HepG2 (cell line): Measurements from ENCODE around the gene ATP10A. TPM values are rescaled to one million over a fixed set of nuclear protein-coding genes. Genes with fewer than 3 reads are reported as not detected.

Experiments used
- ATAC-seq: fragments of 200-7000 bp; cut with Tn5 transposase; 3 replicates; pipeline ENCODE4 v1.9.1; 2020; ENCODE audit warnings: mild to moderate bottlenecking, moderate library complexity
- BruUV-seq: library from RNA; stranded (reverse); fragments of 400-500 nt; replicated peaks from 2 replicates; lab custom pipeline; 2021; lab: Mats Ljungman, UMichigan
- CTCF ChIA-PET: fragments of 300-600 bp; formaldehyde crosslinking; extraction: SDS; loops from one replicate; lab custom pipeline; 2021; ENCODE audit warnings: low total read pairs, inconsistent platforms, low intra/inter-chr PET ratio; lab: Yijun Ruan, JAX
- POLR2A ChIA-PET: fragments of 350-600 bp; sonication (Branson Sonifier 250); formaldehyde crosslinking; loops from one replicate; lab custom pipeline; 2020; ENCODE audit warnings: antibody characterized with exemption, inconsistent platforms; lab: Yijun Ruan, JAX
- DNase-seq: peaks from one replicate; pipeline ENCODE4 v3.0.0-alpha.2; 2015; ENCODE audit warnings: low spot score
- FAIRE-seq: peaks from 3 replicates; lab custom pipeline; 2011; peaks lifted over from hg19 to GRCh38; lab: Jason Lieb, UNC
- H2AFZ ChIP-seq: one replicate; pipeline ENCODE4 v1.6.1; 2011; ENCODE audit warnings: low read length, inconsistent platforms
- H3K27ac ChIP-seq: fragments of 300-600 bp; 3 replicates; pipeline ENCODE4 v1.8.0; 2011; ENCODE audit warnings: mixed run types, mild to moderate bottlenecking, mixed read lengths, low read length, inconsistent platforms; ENCODE audit not compliant: insufficient read depth; ENCODE audit errors: extremely low read length
- H3K27me3 ChIP-seq, 2 experiments: fragments of 200-600 bp in 1 of 2; 2 replicates in 1 of 2; 3 replicates in 1 of 2; pipeline versions ENCODE4 v1.6.0 to v1.8.0; 2011; ENCODE audit warnings: low read length in 2 of 2, mild to moderate bottlenecking in 2 of 2, moderate library complexity in 2 of 2, inconsistent platforms in 1 of 2; ENCODE audit not compliant: insufficient read depth in 2 of 2, control insufficient read depth in 1 of 2
- H3K36me3 ChIP-seq, 2 experiments: fragments of 200-600 bp in 1 of 2; replicated peaks in 1 of 2; 2 replicates in 1 of 2; 3 replicates in 1 of 2; pipeline versions ENCODE4 v1.5.1 to v1.8.0; 2011; ENCODE audit warnings: low read length in 2 of 2, inconsistent platforms in 1 of 2; ENCODE audit not compliant: insufficient read depth in 2 of 2, control insufficient read depth in 1 of 2
- H3K4me1 ChIP-seq: 2 replicates; pipeline ENCODE4 v1.5.1; 2012; ENCODE audit warnings: low read length, inconsistent platforms; ENCODE audit not compliant: insufficient read depth
- H3K4me2 ChIP-seq: 2 replicates; pipeline ENCODE4 v1.6.0; 2011; ENCODE audit warnings: low read depth, low read length, inconsistent platforms
- H3K4me3 ChIP-seq, 3 experiments: fragments of 200-600 bp in 1 of 3; sonication (generic), shearing (Covaris generic) in 1 of 3; replicated peaks in 1 of 3; 2 replicates each; pipeline ENCODE4 v1.5.1; 2011 to 2016; ENCODE audit warnings: low read length in 3 of 3, inconsistent platforms in 2 of 3, low read depth in 2 of 3, mild to moderate bottlenecking in 2 of 3, control low read depth in 1 of 3, mixed read lengths in 1 of 3; ENCODE audit not compliant: insufficient read depth in 1 of 3
- H3K79me2 ChIP-seq: one replicate; pipeline ENCODE4 v1.6.1; 2011; ENCODE audit warnings: low read length, inconsistent platforms; ENCODE audit not compliant: insufficient read depth
- H3K9ac ChIP-seq: 2 replicates; pipeline ENCODE4 v1.6.0; 2011; ENCODE audit warnings: mild to moderate bottlenecking, low read depth, low read length, inconsistent platforms; ENCODE audit not compliant: insufficient read depth
- H3K9me3 ChIP-seq: 2 replicates; pipeline ENCODE4 v1.5.1; 2012; ENCODE audit warnings: mild to moderate bottlenecking, low read length
- H4K20me1 ChIP-seq: 2 replicates; pipeline ENCODE4 v1.6.0; 2011; ENCODE audit warnings: inconsistent platforms, mild to moderate bottlenecking, low read length, moderate library complexity; ENCODE audit not compliant: insufficient read depth
- EP300 ChIP-seq, 3 experiments: sonication (generic) in 1 of 3; formaldehyde crosslinking in 1 of 3; IDR thresholded peaks; 2 replicates each; pipeline versions ENCODE4 v1.5.1 to v1.6.1; 2011 to 2020; ENCODE audit warnings: low read depth in 2 of 3, low read length in 2 of 3, borderline replicate concordance in 1 of 3, improper control_type of control experiment in 1 of 3, mild to moderate bottlenecking in 1 of 3, missing genetic modification reagents in 1 of 3, moderate library complexity in 1 of 3
- IRF9 ChIP-seq: sonication (generic); formaldehyde crosslinking; IDR thresholded peaks from 2 replicates; pipeline ENCODE4 v1.8.0; 2022; ENCODE audit warnings: missing genetic modification reagents, mild to moderate bottlenecking, borderline replicate concordance
- ISL2 ChIP-seq: sonication (generic); formaldehyde crosslinking; IDR thresholded peaks from 2 replicates; pipeline ENCODE4 v1.5.0; 2020; ENCODE audit warnings: missing genetic modification reagents
- KLF12 ChIP-seq: sonication (generic); formaldehyde crosslinking; IDR thresholded peaks from 2 replicates; pipeline ENCODE4 v1.4.0; 2020; ENCODE audit warnings: missing genetic modification reagents, borderline replicate concordance
- MIER3 ChIP-seq: IDR thresholded peaks from 2 replicates; pipeline ENCODE4 v1.6.1; 2016; ENCODE audit warnings: missing compliant biosample characterization, borderline replicate concordance
- RBM39 ChIP-seq: fragments of 200-400 bp; formaldehyde crosslinking; IDR thresholded peaks from one replicate; pipeline ENCODE4 v1.6.1; 2018; ENCODE audit warnings: antibody characterized with exemption, mild to moderate bottlenecking, low read depth, low read length; ENCODE audit not compliant: poor library complexity, severe bottlenecking
- SKI ChIP-seq: fragments of 450-650 bp; IDR thresholded peaks from one replicate; pipeline ENCODE4 v1.6.1; 2018; ENCODE audit warnings: mild to moderate bottlenecking; ENCODE audit not compliant: partially characterized antibody
- TGIF2 ChIP-seq: IDR thresholded peaks from 2 replicates; pipeline ENCODE4 v1.6.1; 2016; ENCODE audit warnings: control low read depth, missing compliant biosample characterization
- U2AF2 ChIP-seq: fragments of 200-400 bp; formaldehyde crosslinking; IDR thresholded peaks from 2 replicates; pipeline ENCODE4 v1.6.1; 2017; ENCODE audit warnings: low read depth, mild to moderate bottlenecking, low read length
- ZNF207 ChIP-seq: fragments of 450-650 bp; IDR thresholded peaks from 2 replicates; pipeline ENCODE4 v1.6.1; 2016; ENCODE audit warnings: antibody characterized with exemption, borderline replicate concordance
- ZNF251 ChIP-seq: sonication (generic); formaldehyde crosslinking; IDR thresholded peaks from 2 replicates; pipeline ENCODE4 v1.9.0; 2021; ENCODE audit warnings: mild to moderate bottlenecking, missing genetic modification reagents
- ZNF292 ChIP-seq: sonication (generic); formaldehyde crosslinking; IDR thresholded peaks from 2 replicates; pipeline ENCODE4 v1.8.1; 2022; ENCODE audit warnings: mild to moderate bottlenecking, low read depth, missing genetic modification reagents, borderline replicate concordance
- ZNF329 ChIP-seq: sonication (generic); formaldehyde crosslinking; IDR thresholded peaks from 2 replicates; pipeline ENCODE4 v1.9.0; 2021; ENCODE audit warnings: low read depth, mild to moderate bottlenecking, missing genetic modification reagents
- WGBS: methylation state at CpG from one replicate; pipeline ENCODE4 v1.1.6; 2017; ENCODE audit warnings: low lambda C conversion rate; 5-methylcytosine and 5-hydroxymethylcytosine counted together
- in situ Hi-C: cut with HindIII; loops from 2 replicates; pipeline ENCODE4 v1.10.0; 2017; ENCODE audit warnings: low pct_unique_long_range_greater_than_20kb; ENCODE audit not compliant: extremely low pct_ligation_motif_present
- intact Hi-C: fragments of 100-400 bp; cut with micrococcal nuclease; formaldehyde crosslinking; loops from one replicate; pipeline ENCODE4 v1.10.0; 2022; ENCODE audit not compliant: unreplicated experiment
- polyA plus RNA-seq, 8 experiments: library from polyadenylated mRNA; depleted of rRNA in 3 of 8; stranded (reverse) in 7 of 8; unstranded in 1 of 8; fragments of >200 nt; fragmentation: Illumina TruSeq in 4 of 8; extraction: Trizol in 4 of 8; gene quantifications; 2 replicates each; pipeline versions ENCODE4 v1.2.1 to v1.2.3, GENCODE V29; 2011 to 2016; ENCODE audit warnings: low read depth in 4 of 8, missing spikeins in 1 of 8, mixed read lengths in 1 of 8; ENCODE audit not compliant: insufficient read depth in 1 of 8
- total RNA-seq, 5 experiments: library from RNA; depleted of rRNA; stranded (reverse); fragments of >200 nt; fragmentation: Illumina TruSeq; extraction: Trizol; gene quantifications; 2 replicates each; pipeline ENCODE4 v1.2.3, GENCODE V29; 2016; ENCODE audit warnings: low read depth in 1 of 5
- TF ChIP-seq, protein P1 (sequence below): sonication (generic); formaldehyde crosslinking; IDR thresholded peaks from 2 replicates; pipeline ENCODE4 v1.5.1; 2020; ENCODE audit warnings: mild to moderate bottlenecking, missing genetic modification reagents, moderate library complexity

The ATP10A gene
- total and polyA plus RNA-seq, 2 of the 13 experiments (the other 11 are each of a cell fraction or from before 2014, with no cell fraction given): 0.58 to 4.2 TPM

DNA sequence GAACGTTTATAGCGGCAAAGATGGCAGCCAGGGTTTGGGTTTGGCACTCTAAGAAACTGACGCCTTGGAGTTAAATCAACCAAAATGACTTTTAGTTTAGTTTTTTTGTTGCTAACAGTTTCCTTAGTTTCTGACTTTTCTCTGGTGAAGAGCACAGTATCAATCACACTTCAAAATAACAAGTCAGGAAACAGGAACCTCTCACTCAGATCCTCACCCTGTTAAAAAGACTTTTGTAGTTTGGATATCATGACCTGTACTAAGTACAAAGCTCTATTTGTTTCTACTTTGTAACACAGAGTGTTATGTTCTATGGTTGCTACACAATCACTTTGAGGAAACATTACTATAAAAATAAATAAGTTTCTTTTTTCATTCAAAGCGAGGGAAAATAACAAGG lies 51.1 kb downstream of the ATP10A start:
- POLR2A ChIA-PET: no interaction called here
- no peak for FAIRE-seq
- intact Hi-C loops: no loop called here

DNA sequence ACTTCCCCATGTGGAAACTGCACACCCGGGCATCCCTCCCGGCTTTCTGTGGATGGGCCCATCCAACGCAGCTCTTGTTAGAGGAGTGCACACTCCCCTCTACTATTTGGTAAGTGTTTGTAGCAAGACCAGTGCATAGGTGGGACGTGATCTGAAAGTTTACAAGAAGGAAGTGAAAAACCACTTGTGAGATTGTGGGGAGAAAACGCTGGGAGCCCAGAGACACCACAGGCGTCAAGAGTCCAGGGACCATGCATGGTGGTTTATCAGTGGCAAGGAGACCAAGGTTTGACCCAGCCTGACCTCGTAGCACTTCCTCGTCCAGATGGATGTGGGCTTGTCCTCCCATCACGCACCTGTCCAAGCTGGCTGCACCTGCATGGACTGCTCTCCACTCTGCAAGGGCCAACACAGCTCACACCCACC lies 51.6 kb downstream of the ATP10A start:
- no peak overlapping the region for H2AFZ ChIP-seq
- no peak for ATAC-seq
- BruUV-seq: no TSS peak
- no peak for DNase-seq
- H3K9ac ChIP-seq: no peak overlapping the region
- no peaks in the 10 kb centered on the region for H3K4me1 ChIP-seq
- H3K27ac ChIP-seq: no peak overlapping the region
- no peaks in the 10 kb centered on the region for H3K79me2 ChIP-seq
- no peak for FAIRE-seq
- ChIA-PET POLR2A (no interaction called here), CTCF (no interaction called here)
- intact Hi-C loops (no loop called here), in situ Hi-C loops (no loop called here)
- no peaks in the 10 kb centered on the region for H4K20me1 ChIP-seq
- no peak overlapping the region for H3K4me2 ChIP-seq
- H3K9me3 ChIP-seq: no peaks in the 10 kb centered on the region
- no peaks in the 10 kb centered on the region for H3K36me3 ChIP-seq
- WGBS: 60% methylated on average over 9 of the region's 9 CpGs
- H3K4me3 ChIP-seq: no peak overlapping the region
- H3K27me3 ChIP-seq: no peaks in the 10 kb centered on the region; a peak in 1 of 5 replicates
- no peak for TF ChIP-seq U2AF2
- no peak for TF ChIP-seq KLF12
- no peak for TF ChIP-seq ZNF251 (CRISPR knock-in tag)
- TF ChIP-seq ISL2 (CRISPR knock-in tag): no peak
- no peak for TF ChIP-seq ZNF329 (CRISPR knock-in tag)
- TF ChIP-seq RBM39: no peak
- TF ChIP-seq IRF9: no peak
- TF ChIP-seq ZNF207: no peak
- TF ChIP-seq, protein P1, sequence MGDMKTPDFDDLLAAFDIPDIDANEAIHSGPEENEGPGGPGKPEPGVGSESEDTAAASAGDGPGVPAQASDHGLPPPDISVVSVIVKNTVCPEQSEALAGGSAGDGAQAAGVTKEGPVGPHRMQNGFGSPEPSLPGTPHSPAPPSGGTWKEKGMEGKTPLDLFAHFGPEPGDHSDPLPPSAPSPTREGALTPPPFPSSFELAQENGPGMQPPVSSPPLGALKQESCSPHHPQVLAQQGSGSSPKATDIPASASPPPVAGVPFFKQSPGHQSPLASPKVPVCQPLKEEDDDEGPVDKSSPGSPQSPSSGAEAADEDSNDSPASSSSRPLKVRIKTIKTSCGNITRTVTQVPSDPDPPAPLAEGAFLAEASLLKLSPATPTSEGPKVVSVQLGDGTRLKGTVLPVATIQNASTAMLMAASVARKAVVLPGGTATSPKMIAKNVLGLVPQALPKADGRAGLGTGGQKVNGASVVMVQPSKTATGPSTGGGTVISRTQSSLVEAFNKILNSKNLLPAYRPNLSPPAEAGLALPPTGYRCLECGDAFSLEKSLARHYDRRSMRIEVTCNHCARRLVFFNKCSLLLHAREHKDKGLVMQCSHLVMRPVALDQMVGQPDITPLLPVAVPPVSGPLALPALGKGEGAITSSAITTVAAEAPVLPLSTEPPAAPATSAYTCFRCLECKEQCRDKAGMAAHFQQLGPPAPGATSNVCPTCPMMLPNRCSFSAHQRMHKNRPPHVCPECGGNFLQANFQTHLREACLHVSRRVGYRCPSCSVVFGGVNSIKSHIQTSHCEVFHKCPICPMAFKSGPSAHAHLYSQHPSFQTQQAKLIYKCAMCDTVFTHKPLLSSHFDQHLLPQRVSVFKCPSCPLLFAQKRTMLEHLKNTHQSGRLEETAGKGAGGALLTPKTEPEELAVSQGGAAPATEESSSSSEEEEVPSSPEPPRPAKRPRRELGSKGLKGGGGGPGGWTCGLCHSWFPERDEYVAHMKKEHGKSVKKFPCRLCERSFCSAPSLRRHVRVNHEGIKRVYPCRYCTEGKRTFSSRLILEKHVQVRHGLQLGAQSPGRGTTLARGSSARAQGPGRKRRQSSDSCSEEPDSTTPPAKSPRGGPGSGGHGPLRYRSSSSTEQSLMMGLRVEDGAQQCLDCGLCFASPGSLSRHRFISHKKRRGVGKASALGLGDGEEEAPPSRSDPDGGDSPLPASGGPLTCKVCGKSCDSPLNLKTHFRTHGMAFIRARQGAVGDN (CRISPR knock-in tag): no peak
- no peak for TF ChIP-seq EP300 (IDR thresholded peaks at IDR 0.05; ENCODE audit: low read depth in 2 of 2, low read length in 2 of 2)
- TF ChIP-seq EP300 (CRISPR knock-in tag; IDR thresholded peaks at IDR 0.05; ENCODE audit: borderline replicate concordance): no peak
- TF ChIP-seq SKI: no peak
- no peak for TF ChIP-seq TGIF2 (CRISPR knock-in tag)
- no peak for TF ChIP-seq ZNF292 (CRISPR knock-in tag)

More for the DNA sequence above, 51.1 kb downstream of the ATP10A start:
- Histone ChIP-seq H3K27me3 (no peaks in the 10 kb centered on the region; a peak in 1 of 5 replicates), H3K9me3 (no peaks in the 10 kb centered on the region), H3K9ac (no peak overlapping the region), H3K4me1 (no peaks in the 10 kb centered on the region), H3K79me2 (no peaks in the 10 kb centered on the region), H3K36me3 (no peaks in the 10 kb centered on the region), H2AFZ (no peak overlapping the region), H3K4me3 (no peak overlapping the region), H4K20me1 (no peaks in the 10 kb centered on the region), H3K27ac (no peak overlapping the region), H3K4me2 (no peak overlapping the region)
- ATAC-seq (no peak), DNase-seq (no peak)
- WGBS: 74% methylated on average over 4 of the region's 4 CpGs
- CTCF ChIA-PET: no interaction called here
- no TSS peak for BruUV-seq
- TF ChIP-seq MIER3 (CRISPR knock-in tag): no peak
- in situ Hi-C loops: no loop called here
